Erythroblast (primary cell): ENCODE measurements around the gene DNASE1L1.

Experiments
- GATA1 ChIP-seq: IDR thresholded peaks from 2 replicates; pipeline ENCODE4 v1.6.1; 2011; ENCODE audit warnings: low read depth, mild to moderate bottlenecking, control low read depth, low read length, moderate library complexity
- POLR2A ChIP-seq: IDR thresholded peaks from 2 replicates; pipeline ENCODE4 v1.6.1; 2011; ENCODE audit warnings: mild to moderate bottlenecking, low read length

GRCh38 chrX:154430479-154430878 is 21.4 kb upstream of the DNASE1L1 start:
- TF ChIP-seq POLR2A, result no peak
- no peak for TF ChIP-seq GATA1
